ENCODE data around the gene FARP1.

FARP1 gene

DNA sequence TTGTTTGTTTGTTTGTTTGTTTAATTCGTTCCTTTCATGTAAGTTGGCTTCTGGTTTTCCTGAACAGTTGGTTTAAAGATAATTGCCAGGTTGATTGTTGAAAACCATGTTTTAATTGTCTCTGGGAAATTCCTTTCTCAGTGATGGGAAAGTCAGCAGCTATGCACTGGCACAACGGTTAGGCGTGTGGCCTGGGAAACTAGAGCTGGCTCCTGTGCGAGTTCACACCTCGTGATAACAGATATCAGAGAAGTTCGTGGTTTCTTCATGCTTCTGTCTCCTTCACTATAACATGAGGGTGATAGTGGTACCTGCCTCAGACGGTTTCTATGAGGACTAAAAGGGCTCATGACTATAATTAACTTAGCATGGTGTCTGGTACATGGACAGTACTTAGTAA lies 280.5 kb downstream of the FARP1 start:
- no peak overlapping the region for H2AFZ ChIP-seq (ENCODE audit: low read length, unreplicated experiment)
- no peaks in the 10 kb centered on the region for H3K36me3 ChIP-seq (ENCODE audit: insufficient read depth, low read length)

DNA sequence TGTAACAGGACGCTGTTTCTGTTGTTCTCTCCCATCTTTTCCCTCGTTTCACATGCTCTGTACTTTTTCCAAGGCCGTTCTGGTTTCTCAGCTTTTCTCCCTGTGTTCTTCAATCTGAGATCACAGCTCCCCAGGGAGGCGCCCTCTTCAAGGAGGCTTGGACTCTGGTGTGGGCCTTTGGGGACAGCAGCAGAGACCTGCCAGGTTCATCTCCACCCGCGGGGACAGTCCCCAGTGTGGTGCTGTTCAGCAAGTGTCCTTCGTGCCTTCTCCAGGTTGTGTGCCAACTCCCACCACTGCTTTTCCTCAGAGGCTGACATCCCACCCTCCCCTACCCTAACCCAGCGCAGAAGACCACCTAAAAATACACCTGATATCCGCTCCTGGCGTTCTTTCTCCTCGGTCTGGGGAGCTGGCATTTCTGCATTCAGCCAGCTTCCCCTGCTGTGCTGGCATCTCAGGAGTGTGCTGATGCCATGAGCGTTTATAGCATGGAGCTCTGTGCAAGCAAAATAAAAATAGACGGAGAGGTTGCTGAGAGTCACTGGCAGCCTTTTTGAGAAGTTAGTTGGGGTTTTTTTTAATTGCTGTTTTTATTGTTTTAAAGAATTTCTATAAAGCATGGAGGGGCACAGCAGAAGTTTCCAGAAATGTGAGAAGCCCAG lies 284.6 kb downstream of the FARP1 start:
- Histone ChIP-seq H3K4me3 (ENCODE audit: low read depth, low read length) (no peak overlapping the region), H3K27me3 (ENCODE audit: insufficient read depth, low read length) (no peaks in the 10 kb centered on the region), H3K27ac (ENCODE audit: low read depth, low read length) (no peak overlapping the region), H3K79me2 (ENCODE audit: control insufficient read depth, insufficient read depth, low read length, unreplicated experiment) (no peaks in the 10 kb centered on the region), H3K4me1 (ENCODE audit: control insufficient read depth, insufficient read depth, low read length, unreplicated experiment) (no peaks in the 10 kb centered on the region), H2AFZ (ENCODE audit: low read length, unreplicated experiment) (no peak overlapping the region), H3K36me3 (ENCODE audit: insufficient read depth, low read length) (no peaks in the 10 kb centered on the region)

More for the DNA sequence above, 280.5 kb downstream of the FARP1 start:
- no peaks in the 10 kb centered on the region for H3K4me1 ChIP-seq (ENCODE audit: control insufficient read depth, insufficient read depth, low read length, unreplicated experiment)
- no peaks in the 10 kb centered on the region for H3K79me2 ChIP-seq (ENCODE audit: control insufficient read depth, insufficient read depth, low read length, unreplicated experiment)
- no peak overlapping the region for H3K27ac ChIP-seq (ENCODE audit: low read depth, low read length)
- no peak overlapping the region for H3K4me3 ChIP-seq (ENCODE audit: low read depth, low read length)
- no peaks in the 10 kb centered on the region for H3K27me3 ChIP-seq (ENCODE audit: insufficient read depth, low read length)

DNA sequence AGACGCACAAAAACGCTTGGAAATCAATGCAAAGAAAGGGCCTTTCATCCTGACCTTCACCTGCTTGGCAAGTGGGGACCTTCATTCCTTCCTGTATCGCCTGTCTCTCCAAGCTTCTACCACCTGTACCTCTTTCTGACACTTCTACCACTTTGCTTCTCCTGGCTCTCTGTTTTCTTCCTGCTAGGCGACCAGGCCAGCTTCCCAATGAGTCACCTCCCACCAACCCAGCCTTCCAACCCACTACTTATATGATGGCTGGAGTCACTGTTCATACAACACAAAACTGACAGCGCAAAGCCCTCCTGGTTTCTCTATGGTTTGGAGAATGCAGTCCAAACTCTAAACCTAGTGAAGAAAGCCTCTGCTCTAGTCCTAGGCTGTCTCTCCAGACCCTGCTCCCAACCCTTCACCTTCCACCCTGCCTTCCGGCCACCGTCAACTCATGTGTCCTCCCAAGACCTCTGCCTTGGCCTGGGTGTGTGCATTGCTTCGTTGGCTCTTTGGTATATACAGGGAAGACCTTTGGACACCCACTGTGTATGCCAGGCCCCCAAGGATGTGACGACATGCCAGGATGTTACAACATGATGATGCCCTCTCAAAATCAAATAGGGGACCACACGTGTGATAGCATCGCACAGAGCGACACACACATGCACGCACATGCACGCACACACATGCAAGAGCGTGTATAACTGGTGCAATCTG lies 285.5 kb downstream of the FARP1 start:
- H2AFZ ChIP-seq (ENCODE audit: low read length, unreplicated experiment): no peak overlapping the region
- no peaks in the 10 kb centered on the region for H3K4me1 ChIP-seq (ENCODE audit: control insufficient read depth, insufficient read depth, low read length, unreplicated experiment)
- no peaks in the 10 kb centered on the region for H3K79me2 ChIP-seq (ENCODE audit: control insufficient read depth, insufficient read depth, low read length, unreplicated experiment)
- no peaks in the 10 kb centered on the region for H3K36me3 ChIP-seq (ENCODE audit: insufficient read depth, low read length)
- no peak overlapping the region for H3K27ac ChIP-seq (ENCODE audit: low read depth, low read length)
- no peaks in the 10 kb centered on the region for H3K27me3 ChIP-seq (ENCODE audit: insufficient read depth, low read length)
- no peak overlapping the region for H3K4me3 ChIP-seq (ENCODE audit: low read depth, low read length)

DNA sequence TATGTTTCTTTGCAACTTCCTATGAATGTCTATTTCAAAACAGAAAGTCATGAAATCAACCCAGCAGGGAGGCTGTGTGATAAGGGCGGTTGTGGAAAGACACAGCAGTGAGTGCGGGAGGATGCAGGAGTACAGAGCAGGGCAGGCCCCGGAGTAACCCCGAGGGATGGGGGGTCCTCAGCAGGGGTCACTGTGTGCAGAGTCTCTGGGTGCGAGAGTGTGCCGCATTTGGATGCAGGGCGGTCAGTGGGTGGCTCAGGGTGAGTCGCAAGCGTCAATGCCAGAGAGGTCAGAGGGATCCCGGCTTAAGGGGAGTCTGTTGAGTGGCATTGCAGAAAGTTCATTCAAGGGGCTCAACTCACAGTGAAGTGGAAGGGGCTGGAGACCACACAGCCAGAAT lies 286.2 kb downstream of the FARP1 start:
- Histone ChIP-seq H3K79me2 (ENCODE audit: control insufficient read depth, insufficient read depth, low read length, unreplicated experiment) (no peaks in the 10 kb centered on the region), H3K4me3 (ENCODE audit: low read depth, low read length) (no peak overlapping the region), H3K27ac (ENCODE audit: low read depth, low read length) (no peak overlapping the region), H2AFZ (ENCODE audit: low read length, unreplicated experiment) (no peak overlapping the region), H3K4me1 (ENCODE audit: control insufficient read depth, insufficient read depth, low read length, unreplicated experiment) (no peaks in the 10 kb centered on the region), H3K27me3 (ENCODE audit: insufficient read depth, low read length) (no peaks in the 10 kb centered on the region), H3K36me3 (ENCODE audit: insufficient read depth, low read length) (no peaks in the 10 kb centered on the region)

DNA sequence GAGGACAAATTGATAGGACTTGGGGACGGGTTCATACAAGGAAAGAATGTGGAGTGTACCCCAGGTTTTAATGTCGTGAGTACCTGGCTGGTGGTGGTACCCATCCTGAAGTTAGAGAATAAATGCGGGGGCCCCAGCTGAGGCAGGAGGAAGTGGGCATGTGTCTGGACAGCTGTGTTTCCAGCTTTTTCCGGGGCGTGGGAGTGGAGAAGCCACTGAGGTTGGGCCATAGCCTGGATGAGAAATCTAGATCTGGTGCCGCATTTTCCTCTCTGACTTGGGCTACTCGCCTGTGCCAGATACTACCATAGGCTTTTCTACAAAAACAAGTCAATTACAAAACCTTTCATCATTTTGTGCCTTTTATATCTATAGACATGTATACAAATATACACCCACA lies 286.6 kb downstream of the FARP1 start:
- no peak overlapping the region for H3K4me3 ChIP-seq (ENCODE audit: low read depth, low read length)
- H3K27ac ChIP-seq (ENCODE audit: low read depth, low read length): no peak overlapping the region
- H2AFZ ChIP-seq (ENCODE audit: low read length, unreplicated experiment): no peak overlapping the region
- H3K4me1 ChIP-seq (ENCODE audit: control insufficient read depth, insufficient read depth, low read length, unreplicated experiment): no peaks in the 10 kb centered on the region
- H3K79me2 ChIP-seq (ENCODE audit: control insufficient read depth, insufficient read depth, low read length, unreplicated experiment): no peaks in the 10 kb centered on the region
- H3K36me3 ChIP-seq (ENCODE audit: insufficient read depth, low read length): no peaks in the 10 kb centered on the region
- H3K27me3 ChIP-seq (ENCODE audit: insufficient read depth, low read length): no peaks in the 10 kb centered on the region

DNA sequence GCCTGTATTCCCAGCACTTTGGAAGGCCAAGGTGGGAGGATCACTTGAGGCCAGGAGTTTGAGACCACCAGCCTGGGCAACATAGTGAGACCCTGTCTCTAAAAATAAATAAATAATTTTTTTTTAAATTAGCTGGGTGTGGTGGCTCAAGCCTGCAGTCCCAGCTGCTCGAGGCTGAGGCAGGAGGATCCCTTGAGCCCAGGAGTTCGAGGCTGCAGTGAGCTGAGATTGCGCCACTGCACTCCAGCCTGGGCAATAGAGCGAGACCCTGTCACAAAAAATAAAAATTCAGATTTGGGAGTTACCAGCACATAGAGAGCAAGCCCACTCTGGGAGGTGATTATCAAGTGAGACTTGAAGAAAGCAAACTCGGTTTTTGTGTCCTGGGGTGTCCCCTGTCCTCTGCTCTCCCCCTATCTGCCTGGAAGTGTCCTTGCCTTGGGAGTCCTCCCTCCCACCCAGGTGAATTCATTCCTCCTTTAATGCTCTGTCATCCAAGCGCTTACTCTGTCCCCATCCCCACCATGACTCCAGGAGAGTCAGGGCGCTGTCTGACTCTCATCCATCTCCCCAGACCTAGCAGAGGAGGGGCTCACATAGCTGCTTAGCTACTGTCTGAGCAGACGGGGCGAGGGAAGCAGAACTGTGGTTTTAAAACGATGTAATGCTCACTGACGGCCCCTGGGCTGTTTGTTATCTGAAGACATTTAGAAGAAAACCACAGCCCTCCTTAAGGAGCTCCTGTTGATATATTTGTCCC lies 287.3 kb downstream of the FARP1 start:
- no peaks in the 10 kb centered on the region for H3K79me2 ChIP-seq (ENCODE audit: control insufficient read depth, insufficient read depth, low read length, unreplicated experiment)
- H3K4me3 ChIP-seq (ENCODE audit: low read depth, low read length): no peak overlapping the region
- H3K4me1 ChIP-seq (ENCODE audit: control insufficient read depth, insufficient read depth, low read length, unreplicated experiment): no peaks in the 10 kb centered on the region
- H3K27ac ChIP-seq (ENCODE audit: low read depth, low read length): no peak overlapping the region
- H3K36me3 ChIP-seq (ENCODE audit: insufficient read depth, low read length): no peaks in the 10 kb centered on the region
- H2AFZ ChIP-seq (ENCODE audit: low read length, unreplicated experiment): no peak overlapping the region
- no peaks in the 10 kb centered on the region for H3K27me3 ChIP-seq (ENCODE audit: insufficient read depth, low read length)

DNA sequence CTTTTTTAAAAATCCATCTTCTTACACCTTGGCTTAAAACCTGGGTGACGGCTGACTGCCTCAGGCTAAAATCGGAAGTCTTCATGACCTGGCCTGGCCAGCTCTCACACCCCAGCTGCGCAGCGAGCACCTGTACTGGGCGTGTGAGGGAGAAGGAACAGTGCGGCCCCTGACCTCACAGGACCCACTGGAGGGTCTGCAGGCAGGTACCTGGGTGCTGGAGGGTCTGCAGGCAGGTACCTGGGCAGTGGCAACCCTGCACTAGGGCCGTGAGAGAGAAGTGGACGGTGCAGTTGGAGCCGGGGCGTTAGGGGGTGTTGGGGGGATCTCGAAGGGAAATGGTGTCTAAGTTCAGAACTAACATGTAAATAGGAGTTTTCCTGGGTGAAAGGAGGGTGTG lies 289.7 kb downstream of the FARP1 start:
- Histone ChIP-seq H3K4me3 (ENCODE audit: low read depth, low read length) (no peak overlapping the region), H2AFZ (ENCODE audit: low read length, unreplicated experiment) (no peak overlapping the region), H3K4me1 (ENCODE audit: control insufficient read depth, insufficient read depth, low read length, unreplicated experiment) (no peaks in the 10 kb centered on the region), H3K79me2 (ENCODE audit: control insufficient read depth, insufficient read depth, low read length, unreplicated experiment) (no peaks in the 10 kb centered on the region), H3K27ac (ENCODE audit: low read depth, low read length) (no peak overlapping the region), H3K27me3 (ENCODE audit: insufficient read depth, low read length) (no peaks in the 10 kb centered on the region), H3K36me3 (ENCODE audit: insufficient read depth, low read length) (no peaks in the 10 kb centered on the region)

DNA sequence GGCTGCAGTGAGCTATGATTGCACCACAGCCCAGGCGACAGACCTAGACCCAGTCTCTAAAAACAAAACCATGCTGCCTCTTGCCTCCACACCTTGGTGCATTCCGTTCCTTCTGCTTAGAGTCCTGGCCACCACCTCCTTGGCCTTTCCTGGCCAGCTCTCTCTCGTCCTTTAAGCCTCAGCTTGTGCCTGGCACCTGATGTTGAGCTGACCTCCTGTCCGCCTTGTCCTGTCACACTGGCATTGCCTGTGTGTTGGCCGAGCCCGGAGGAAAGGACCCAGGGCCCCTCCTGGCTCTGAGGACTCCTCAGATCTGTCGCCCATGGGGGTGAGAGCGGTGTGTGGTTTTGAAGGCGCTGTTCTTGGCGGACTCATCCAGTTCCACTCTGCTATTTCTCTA lies 290.8 kb downstream of the FARP1 start:
- Histone ChIP-seq H3K4me3 (ENCODE audit: low read depth, low read length) (no peak overlapping the region), H3K36me3 (ENCODE audit: insufficient read depth, low read length) (no peaks in the 10 kb centered on the region), H3K27ac (ENCODE audit: low read depth, low read length) (no peak overlapping the region), H3K79me2 (ENCODE audit: control insufficient read depth, insufficient read depth, low read length, unreplicated experiment) (no peaks in the 10 kb centered on the region), H2AFZ (ENCODE audit: low read length, unreplicated experiment) (no peak overlapping the region), H3K27me3 (ENCODE audit: insufficient read depth, low read length) (no peaks in the 10 kb centered on the region), H3K4me1 (ENCODE audit: control insufficient read depth, insufficient read depth, low read length, unreplicated experiment) (no peaks in the 10 kb centered on the region)

DNA sequence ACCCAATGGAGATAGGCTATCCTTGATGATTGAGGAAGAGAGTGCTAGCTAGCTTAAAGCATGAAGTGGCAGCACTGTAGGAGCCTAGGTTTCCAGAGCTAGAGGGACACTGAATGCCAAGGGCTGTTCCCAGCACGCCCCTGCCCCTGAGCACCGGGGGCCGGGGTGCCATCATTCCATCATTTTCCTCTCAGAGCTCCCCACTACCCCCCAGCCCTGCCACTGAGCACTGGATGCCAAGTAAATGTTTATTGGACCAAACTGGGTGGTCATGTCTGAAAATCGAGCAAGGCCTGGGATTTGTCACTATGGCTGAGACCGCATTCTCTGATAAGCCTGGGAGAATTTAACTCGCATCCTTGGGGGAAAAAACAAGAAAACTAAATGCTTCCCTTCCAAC lies 291.2 kb downstream of the FARP1 start:
- no peaks in the 10 kb centered on the region for H3K4me1 ChIP-seq (ENCODE audit: control insufficient read depth, insufficient read depth, low read length, unreplicated experiment)
- no peaks in the 10 kb centered on the region for H3K79me2 ChIP-seq (ENCODE audit: control insufficient read depth, insufficient read depth, low read length, unreplicated experiment)
- no peaks in the 10 kb centered on the region for H3K36me3 ChIP-seq (ENCODE audit: insufficient read depth, low read length)
- H3K27me3 ChIP-seq (ENCODE audit: insufficient read depth, low read length): no peaks in the 10 kb centered on the region
- no peak overlapping the region for H2AFZ ChIP-seq (ENCODE audit: low read length, unreplicated experiment)
- no peak overlapping the region for H3K4me3 ChIP-seq (ENCODE audit: low read depth, low read length)
- no peak overlapping the region for H3K27ac ChIP-seq (ENCODE audit: low read depth, low read length)

DNA sequence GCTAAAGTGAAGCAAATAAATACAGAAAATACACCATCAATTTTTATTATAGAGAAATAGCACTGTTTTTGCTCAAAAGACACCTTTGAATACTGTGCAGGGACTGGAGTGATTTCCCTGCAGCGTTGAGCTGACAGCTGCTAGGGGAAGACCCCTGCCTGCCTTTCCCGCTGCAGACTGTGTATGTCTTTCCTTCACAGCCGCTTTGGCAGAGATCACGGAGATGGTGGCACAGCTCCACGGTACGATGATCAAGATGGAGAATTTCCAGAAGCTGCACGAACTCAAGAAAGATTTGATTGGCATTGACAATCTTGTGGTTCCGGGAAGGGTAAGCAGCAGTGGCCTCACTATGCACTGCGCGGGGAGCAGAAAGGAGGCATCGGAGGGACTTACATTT lies 292.5 kb downstream of the FARP1 start:
- Histone ChIP-seq H3K36me3 (ENCODE audit: insufficient read depth, low read length) (no peaks in the 10 kb centered on the region), H3K4me3 (ENCODE audit: low read depth, low read length) (no peak overlapping the region), H3K27me3 (ENCODE audit: insufficient read depth, low read length) (no peaks in the 10 kb centered on the region), H3K4me1 (ENCODE audit: control insufficient read depth, insufficient read depth, low read length, unreplicated experiment) (no peaks in the 10 kb centered on the region), H3K27ac (ENCODE audit: low read depth, low read length) (no peak overlapping the region), H2AFZ (ENCODE audit: low read length, unreplicated experiment) (no peak overlapping the region), H3K79me2 (ENCODE audit: control insufficient read depth, insufficient read depth, low read length, unreplicated experiment) (no peaks in the 10 kb centered on the region)

Data from ACC112 (cell line).